SW 1271 (cell line): ENCODE measurements around the gene CHST8.
"Not testable (repeated sequence)": the region's sequence is repeated elsewhere in the genome, so short reads cannot be mapped to it uniquely, and the experiment has no call there.

ENCODE experiments used
- DNase-seq, 2 experiments: peaks; one replicate each; lab custom pipeline; 2025; lab: John Stamatoyannopoulos, UW

Gene CHST8

GRCh38 chr19:33689868-33690267, 68.1 kb downstream of the CHST8 start:
- DNase-seq = no peak

DNA sequence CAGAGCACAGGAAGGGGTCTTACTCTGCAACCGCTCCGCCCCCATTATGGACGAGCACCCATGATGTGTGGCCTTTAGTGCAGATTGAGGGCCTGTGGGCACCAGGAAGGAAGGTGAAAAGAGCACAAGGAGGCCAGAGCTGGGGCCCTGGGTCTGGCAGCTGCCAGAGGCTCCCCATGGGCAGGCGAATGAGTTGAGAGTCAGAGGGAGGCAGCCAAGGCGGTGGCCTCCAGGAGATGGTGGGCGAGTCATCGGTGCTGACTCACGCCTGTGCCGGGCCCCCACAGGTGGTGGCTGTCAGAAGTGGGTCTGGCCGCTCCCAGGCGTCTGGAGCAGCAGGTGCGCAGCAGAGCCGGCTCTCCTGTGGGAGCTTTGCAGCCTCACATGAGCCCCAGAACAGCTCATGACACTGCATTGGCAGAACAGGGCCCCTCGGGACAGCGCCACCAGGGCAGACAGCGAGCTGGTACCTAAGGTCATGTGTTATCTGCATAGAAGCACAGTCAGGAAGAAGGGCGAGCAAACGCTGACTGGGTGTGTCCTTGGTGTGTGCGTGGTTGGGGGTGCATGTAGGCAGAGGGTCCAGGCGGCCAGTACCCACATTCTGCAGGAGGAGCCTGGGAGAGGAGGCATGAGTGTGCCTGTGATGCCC, 68.8 kb downstream of the CHST8 start:
- DNase-seq = no peak

DNA sequence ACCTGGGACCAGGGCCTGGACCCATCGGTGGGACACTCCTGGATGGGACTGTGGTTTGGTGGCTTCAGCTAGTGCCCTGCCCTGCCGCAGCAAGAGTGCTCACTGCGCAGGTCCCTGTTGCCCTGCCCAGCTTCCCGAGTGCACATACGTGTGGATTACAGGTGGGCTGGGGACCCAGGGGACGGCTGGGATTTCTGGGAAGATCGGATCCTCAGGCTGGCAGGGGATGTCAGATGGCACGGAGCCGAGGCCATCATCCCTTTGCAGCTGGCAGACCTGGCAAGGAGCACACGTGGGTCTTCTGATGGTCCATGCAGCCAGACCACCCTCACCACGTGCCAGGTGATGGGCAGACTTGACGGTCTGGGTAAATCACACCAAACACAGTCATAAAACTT, 69.3 kb downstream of the CHST8 start:
- DNase-seq = no peak

GRCh38 chr19:33691736-33692135, 70.0 kb downstream of the CHST8 start:
- DNase-seq = no peak

- DNase-seq = no peak
Observed at GRCh38 chr19:33693678-33694077, 71.9 kb downstream of the CHST8 start.

DNA sequence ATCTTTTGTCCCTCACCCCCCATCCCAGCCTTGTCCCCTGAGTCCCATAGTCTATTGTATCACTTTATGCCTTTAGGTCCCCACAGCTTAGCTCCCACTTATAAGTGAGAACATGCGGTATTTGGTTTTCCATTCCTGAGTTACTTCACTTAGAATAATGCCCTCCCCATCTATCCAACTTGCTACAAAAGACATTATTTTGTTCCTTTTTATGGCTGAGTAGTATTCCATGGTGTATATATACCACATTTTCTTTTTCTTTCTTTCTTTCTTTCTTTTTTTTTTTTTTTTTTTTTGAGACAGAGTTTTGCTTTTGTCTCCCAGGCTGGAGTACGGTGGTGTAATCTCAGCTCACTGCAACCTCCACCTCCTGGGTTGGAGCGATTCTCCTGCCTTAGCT, 73.8 kb downstream of the CHST8 start:
- not testable (repeated sequence) for DNase-seq

DNA sequence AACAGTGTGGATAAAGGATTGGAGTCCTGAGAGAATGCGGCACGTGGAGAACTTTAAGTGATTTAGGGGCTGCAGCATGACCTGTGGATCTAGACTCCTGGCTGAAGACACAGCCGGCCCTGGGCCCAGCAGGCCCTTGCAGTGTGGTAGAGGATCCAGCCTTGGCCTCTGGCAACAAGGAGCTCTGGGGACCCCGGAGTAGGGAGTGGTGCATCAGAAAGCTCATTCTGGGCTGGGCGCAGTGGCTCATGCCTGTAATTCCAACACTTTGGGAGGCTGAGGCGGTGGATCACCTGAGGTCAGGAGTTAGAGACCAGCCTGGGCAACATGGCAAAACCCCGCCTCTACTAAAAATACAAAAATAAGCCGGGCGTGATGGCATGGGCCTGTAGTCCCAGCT, 76.0 kb downstream of the CHST8 start:
- no peak for DNase-seq

DNA sequence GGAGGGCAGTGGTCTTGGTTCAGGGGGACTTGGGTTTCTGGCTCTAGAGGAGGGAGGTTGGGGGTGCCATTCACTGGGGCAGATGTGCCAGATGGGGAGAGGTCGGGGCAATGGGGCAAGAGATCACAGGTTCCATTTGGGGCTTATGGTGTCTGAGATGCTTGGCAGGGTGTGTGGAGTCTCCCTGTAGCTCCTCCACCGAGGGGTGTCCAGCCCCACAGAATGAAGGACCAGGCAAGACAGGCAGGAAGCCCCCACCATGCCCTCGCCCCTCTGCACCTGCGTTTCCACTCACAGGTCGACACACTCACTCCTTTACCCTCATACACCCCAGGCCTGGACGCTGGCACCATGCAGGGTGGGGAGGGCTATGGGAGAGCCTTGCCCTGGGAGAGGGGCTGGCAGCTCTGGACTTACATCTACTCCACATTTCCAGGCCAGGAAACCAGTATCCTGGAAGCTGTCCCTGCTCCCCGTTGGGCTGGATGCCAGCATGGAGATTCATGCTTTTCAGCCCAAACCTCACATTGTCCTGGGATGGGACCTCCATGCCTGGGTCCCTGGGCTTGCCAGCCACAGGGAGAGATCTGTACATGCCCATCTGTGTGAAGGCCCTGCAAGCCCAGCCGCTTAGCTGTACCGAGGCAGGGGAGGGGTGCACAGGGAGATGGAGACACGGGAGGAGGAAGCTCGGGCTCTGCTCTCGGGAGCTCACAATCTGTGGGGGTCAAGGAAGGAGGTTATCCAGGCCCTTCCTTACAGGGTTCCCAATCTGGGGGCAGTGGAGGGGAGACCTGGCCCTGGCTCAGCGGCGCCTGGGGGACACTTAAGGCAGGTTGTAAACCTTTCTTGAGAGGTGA, 77.1 kb downstream of the CHST8 start:
- no peak for DNase-seq

DNA sequence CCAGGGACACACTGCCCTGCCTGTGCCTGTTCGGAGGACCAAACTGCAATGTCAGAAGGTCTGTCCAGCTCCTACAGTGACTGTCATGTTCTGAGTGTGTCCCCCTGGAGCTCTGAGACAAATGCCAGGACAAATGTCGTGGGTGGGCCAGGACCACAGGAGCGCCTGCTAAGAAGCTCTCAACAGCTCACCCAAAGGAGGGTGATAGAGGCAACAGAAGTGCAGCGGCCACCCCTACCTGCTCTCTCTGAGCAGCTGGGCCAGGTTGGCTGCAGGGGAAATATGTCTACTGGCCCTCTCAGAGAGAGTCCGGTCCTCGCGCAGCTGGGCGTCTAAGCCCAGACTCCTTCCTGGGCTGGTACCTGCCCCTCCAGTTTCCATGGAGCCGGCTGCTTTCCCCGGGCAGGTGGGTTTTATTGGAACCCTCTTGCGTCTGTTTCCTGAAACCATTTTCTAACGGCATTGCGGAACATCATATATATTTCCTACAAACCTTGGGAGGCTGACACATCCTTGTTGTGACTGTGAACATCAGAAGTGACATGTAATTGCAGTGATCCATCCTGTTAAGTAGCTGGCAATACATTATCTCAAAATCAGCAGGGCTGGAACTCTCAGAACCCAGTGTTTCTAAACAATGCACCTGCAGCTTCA, 78.1 kb downstream of the CHST8 start:
- no peak for DNase-seq

GRCh38 chr19:33700408-33701013, 78.8 kb downstream of the CHST8 start:
- DNase-seq = no peak

DNA sequence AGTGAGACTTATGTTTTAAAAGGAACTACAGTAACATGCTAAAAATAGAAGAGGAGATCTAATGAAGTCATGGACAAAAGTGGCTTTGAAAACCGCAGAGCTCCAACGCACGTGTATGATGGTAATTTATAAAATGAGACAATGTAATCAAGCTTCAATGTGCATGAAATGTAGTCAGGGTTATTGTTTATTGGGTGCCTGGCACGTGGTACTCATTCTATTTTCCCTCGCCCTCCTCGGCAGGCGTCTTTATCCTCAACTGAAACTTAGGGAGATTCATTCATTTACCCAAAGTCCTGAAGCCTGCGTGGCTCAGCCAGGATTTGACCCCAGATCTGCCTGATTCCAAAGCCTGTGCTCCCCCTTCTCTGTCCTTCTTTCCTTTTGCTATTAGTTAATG, 79.8 kb downstream of the CHST8 start:
- no peak for DNase-seq

GRCh38 chr19:33702606-33703437, 81.1 kb downstream of the CHST8 start:
- DNase-seq = no peak

DNA sequence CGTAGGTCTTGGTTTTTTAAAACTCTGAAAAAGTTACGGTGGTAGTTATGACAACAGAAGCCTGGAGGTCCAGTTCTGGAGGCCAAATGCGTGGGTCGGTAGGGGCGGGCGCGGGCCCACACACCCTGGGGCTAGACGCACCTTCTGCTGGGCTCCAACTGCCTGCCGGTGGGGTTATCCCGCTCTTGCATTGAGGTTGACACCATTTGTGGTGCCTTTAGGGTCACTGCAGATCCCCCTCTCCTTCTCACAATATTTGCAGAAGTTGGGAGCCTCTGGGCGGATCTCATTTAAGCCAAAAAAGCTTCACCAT, 81.6 kb downstream of the CHST8 start:
- DNase-seq = no peak

- DNase-seq = no peak
Observed at GRCh38 chr19:33703821-33704220, 82.1 kb downstream of the CHST8 start.

DNA sequence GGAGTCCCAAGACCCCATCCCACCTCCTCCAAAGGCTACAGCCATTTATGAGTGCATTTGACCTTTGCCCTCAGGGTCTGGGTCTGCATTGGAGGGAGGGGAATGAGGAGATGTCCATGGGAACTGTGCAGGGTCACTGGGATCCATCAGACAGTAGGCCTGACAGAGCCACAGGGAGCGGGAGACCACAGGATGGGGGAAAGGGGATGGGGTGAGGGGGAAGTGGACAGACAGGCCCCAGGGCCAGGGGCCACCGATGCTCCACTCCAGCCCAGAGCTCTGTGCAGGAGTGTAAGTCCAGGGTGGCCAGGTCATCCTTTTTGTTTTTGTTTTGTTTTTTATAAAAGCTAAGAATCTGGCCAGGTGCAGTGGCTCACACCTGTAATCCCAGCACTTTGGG, 82.5 kb downstream of the CHST8 start:
- DNase-seq = no peak

DNA sequence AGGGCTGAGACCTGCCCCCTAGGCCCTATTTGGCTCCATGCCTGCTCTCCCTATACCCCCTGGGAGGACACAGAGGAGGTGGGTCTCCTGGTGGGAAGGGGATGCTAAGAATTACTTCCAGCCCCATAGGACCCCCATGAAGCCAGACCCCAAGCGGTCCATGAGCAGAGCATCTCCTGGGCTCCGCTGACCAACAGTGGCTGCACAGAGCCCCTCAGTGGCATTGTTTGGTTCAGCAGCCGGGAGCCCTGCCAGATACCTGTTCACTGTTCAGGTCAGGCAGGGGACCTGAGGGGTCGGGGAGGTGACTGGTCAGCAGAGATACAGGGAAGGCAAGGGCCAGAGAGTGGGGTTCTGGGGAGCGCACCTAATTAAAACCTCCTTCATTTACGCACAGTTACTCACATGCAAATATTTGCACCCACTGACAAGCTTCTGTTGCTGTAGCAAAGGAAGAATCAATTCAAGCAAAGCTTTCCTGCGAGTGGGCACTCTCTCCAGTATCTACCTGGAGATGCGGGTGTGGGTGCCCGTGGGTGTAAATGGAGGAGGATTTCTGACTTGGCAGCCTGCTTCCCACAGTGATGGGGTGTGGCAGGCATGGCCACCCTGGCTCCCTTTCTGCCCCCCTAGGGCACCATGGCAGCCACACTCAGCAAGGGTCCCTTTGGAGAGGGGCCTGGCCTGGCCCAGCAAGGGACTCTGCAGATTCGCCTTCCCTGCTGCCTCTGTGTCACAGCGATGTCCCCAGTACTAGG, 83.5 kb downstream of the CHST8 start:
- DNase-seq = no peak

DNA sequence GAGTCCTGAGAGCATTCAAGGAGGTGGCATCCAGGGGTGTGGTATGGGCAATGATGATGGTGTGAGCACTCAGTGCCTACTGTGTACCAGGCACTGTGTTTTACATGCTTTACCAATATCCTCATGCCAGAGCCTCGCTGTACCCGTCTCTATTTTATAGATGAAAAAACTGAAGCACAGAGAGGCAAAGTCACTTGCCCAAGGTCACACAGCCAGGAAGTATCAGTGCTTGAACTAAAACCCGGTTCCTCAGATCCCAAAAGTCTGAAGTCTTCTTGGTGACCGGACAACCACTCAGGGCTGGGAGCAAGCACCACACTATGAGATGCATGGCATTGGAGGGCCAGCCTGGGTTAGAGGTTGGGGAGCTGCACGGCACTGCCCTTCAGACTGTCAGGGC, 84.1 kb downstream of the CHST8 start:
- DNase-seq = no peak

GRCh38 chr19:33706631-33707030, 84.9 kb downstream of the CHST8 start:
- DNase-seq = no peak

GRCh38 chr19:33712268-33712667, 90.5 kb downstream of the CHST8 start:
- no peak for DNase-seq

GRCh38 chr19:33713194-33713593, 91.4 kb downstream of the CHST8 start:
- DNase-seq = no peak

DNA sequence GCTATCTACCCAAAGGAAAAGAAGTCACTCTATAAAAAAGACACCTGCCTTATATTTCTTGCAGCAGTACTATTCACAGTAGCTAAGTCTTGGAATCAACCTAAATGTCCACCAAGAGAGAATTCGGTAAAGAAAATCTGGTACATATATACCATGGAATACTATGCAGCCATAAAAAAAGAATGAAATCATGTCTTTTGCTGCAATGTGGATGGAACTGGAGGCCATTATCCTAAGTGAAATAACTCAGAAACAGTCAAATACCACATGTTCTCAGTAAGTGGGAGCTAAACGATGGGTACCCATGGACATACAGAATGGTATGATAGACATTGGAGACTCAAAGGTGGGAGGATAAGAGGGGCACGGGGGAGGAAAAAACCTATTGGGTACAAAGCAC, 92.4 kb downstream of the CHST8 start:
- no peak for DNase-seq
